Brain pericyte (primary cell): ENCODE results near the gene SEMA4A.
"Not testable (repeated sequence)": the region's sequence is repeated elsewhere in the genome, so short reads cannot be mapped to it uniquely, and the experiment has no call there.

Source experiments
- DNase-seq: peaks from one replicate; pipeline ENCODE4 v3.0.0-alpha.2; 2012; ENCODE audit warnings: low read depth, low spot score

The SEMA4A gene

GRCh38 chr1:156160000-156160742 is 6.8 kb downstream of the SEMA4A start:
- no peak for DNase-seq

GRCh38 chr1:156160743-156161171 is 7.4 kb downstream of the SEMA4A start:
- no peak for DNase-seq

GRCh38 chr1:156162430-156163037 is 9.1 kb downstream of the SEMA4A start:
- no peak for DNase-seq

GRCh38 chr1:156163712-156164111 is 10.3 kb downstream of the SEMA4A start:
- DNase-seq: no peak

- no peak for DNase-seq
Measured at GRCh38 chr1:156164125-156164831, 10.9 kb downstream of the SEMA4A start.

GRCh38 chr1:156165083-156165482 is 11.7 kb downstream of the SEMA4A start:
- DNase-seq: no peak

- DNase-seq: no peak
Measured at GRCh38 chr1:156167536-156167935, 14.2 kb downstream of the SEMA4A start.

GRCh38 chr1:156172696-156173470 is 19.5 kb downstream of the SEMA4A start:
- DNase-seq: no peak

- DNase-seq: no peak
Measured at GRCh38 chr1:156176610-156177210, 23.3 kb downstream of the SEMA4A start.

- DNase-seq: no peak
Measured at GRCh38 chr1:156177919-156178654, 24.7 kb downstream of the SEMA4A start.

- DNase-seq: no peak
Measured at GRCh38 chr1:156180471-156180870, 27.1 kb downstream of the SEMA4A start.

GRCh38 chr1:156181391-156181924 is 28.1 kb downstream of the SEMA4A start:
- DNase-seq: not testable (repeated sequence)

- DNase-seq: not testable (repeated sequence)
Measured at GRCh38 chr1:156182010-156182779, 28.8 kb downstream of the SEMA4A start.

- not testable (repeated sequence) for DNase-seq
Measured at GRCh38 chr1:156186347-156187177, 33.2 kb downstream of the SEMA4A start.

GRCh38 chr1:156190265-156190664 is 36.9 kb downstream of the SEMA4A start:
- not testable (repeated sequence) for DNase-seq

GRCh38 chr1:156191292-156191964 is 38.0 kb downstream of the SEMA4A start:
- no peak for DNase-seq

- DNase-seq: no peak
Measured at GRCh38 chr1:156193208-156193487, 39.8 kb downstream of the SEMA4A start.
